Trophoblast cell (in vitro differentiated cells and primary cell): ENCODE results near the gene AQP5.
A peak's percentile ranks its signal among the peaks of the same experiment; 100 is the strongest.

Experiments used
- DNase-seq, 2 donors: peaks; one replicate each; pipeline ENCODE4 v3.0.0-alpha.2; 2016
- H2AFZ ChIP-seq: 2 replicates; pipeline ENCODE4 v1.6.1; 2013; ENCODE audit warnings: low read length, moderate library complexity, mild to moderate bottlenecking; ENCODE audit not compliant: insufficient read depth, poor library complexity
- H2AK5ac ChIP-seq: 2 replicates; pipeline ENCODE4 v1.6.1; 2013; ENCODE audit warnings: mild to moderate bottlenecking, low read length
- H2BK120ac ChIP-seq: 2 replicates; pipeline ENCODE4 v1.6.1; 2013; ENCODE audit warnings: low read length, mild to moderate bottlenecking, moderate library complexity; ENCODE audit not compliant: insufficient read depth, poor library complexity
- H2BK12ac ChIP-seq: 2 replicates; pipeline ENCODE4 v1.6.1; 2013; ENCODE audit warnings: mild to moderate bottlenecking, low read length, moderate library complexity
- H2BK5ac ChIP-seq: 2 replicates; pipeline ENCODE4 v1.6.1; 2013; ENCODE audit warnings: low read length, low read depth, moderate library complexity, mild to moderate bottlenecking; ENCODE audit not compliant: poor library complexity
- H3K14ac ChIP-seq: 2 replicates; pipeline ENCODE4 v1.6.1; 2013; ENCODE audit warnings: mild to moderate bottlenecking, low read length
- H3K18ac ChIP-seq: 2 replicates; pipeline ENCODE4 v1.6.1; 2013; ENCODE audit warnings: mild to moderate bottlenecking, low read length
- H3K23ac ChIP-seq: 2 replicates; pipeline ENCODE4 v1.6.1; 2013; ENCODE audit warnings: low read length
- H3K27ac ChIP-seq: 2 replicates; pipeline ENCODE4 v1.5.1; 2013; ENCODE audit warnings: low read depth, mild to moderate bottlenecking, inconsistent platforms, low read length, moderate library complexity
- H3K27me3 ChIP-seq: 2 replicates; pipeline ENCODE4 v1.6.1; 2013; ENCODE audit warnings: inconsistent platforms, mild to moderate bottlenecking, low read length, moderate library complexity; ENCODE audit not compliant: insufficient read depth
- H3K36me3 ChIP-seq, 2 experiments: 1 replicate in 1 of 2; 2 replicates in 1 of 2; pipeline ENCODE4 v1.6.1; 2013; ENCODE audit warnings: low read length in 2 of 2, mild to moderate bottlenecking in 2 of 2, moderate library complexity in 1 of 2; ENCODE audit not compliant: insufficient read depth in 2 of 2, control insufficient read depth in 1 of 2
- H3K4ac ChIP-seq: 2 replicates; pipeline ENCODE4 v1.6.1; 2013; ENCODE audit warnings: low read depth, mild to moderate bottlenecking, low read length, moderate library complexity
- H3K4me1 ChIP-seq, 2 experiments: 1 replicate in 1 of 2; 2 replicates in 1 of 2; pipeline ENCODE4 v1.6.1; 2013; ENCODE audit warnings: low read length in 2 of 2, mild to moderate bottlenecking in 2 of 2, moderate library complexity in 1 of 2; ENCODE audit not compliant: insufficient read depth in 2 of 2, control insufficient read depth in 1 of 2
- H3K4me2 ChIP-seq: 2 replicates; pipeline ENCODE4 v1.6.1; 2013; ENCODE audit warnings: inconsistent platforms, mild to moderate bottlenecking, low read length, moderate library complexity
- H3K4me3 ChIP-seq: 2 replicates; pipeline ENCODE4 v1.5.1; 2013; ENCODE audit warnings: mild to moderate bottlenecking, low read depth, low read length, inconsistent platforms
- H3K79me1 ChIP-seq: one replicate; pipeline ENCODE4 v1.6.1; 2013; ENCODE audit warnings: low read length
- H3K79me2 ChIP-seq: 2 replicates; pipeline ENCODE4 v1.6.1; 2013; ENCODE audit warnings: low read length, mild to moderate bottlenecking; ENCODE audit not compliant: control insufficient read depth, insufficient read depth, poor library complexity
- H3K9ac ChIP-seq: 2 replicates; pipeline ENCODE4 v1.6.1; 2013; ENCODE audit warnings: mild to moderate bottlenecking, low read length
- H3K9me3 ChIP-seq: 2 replicates; pipeline ENCODE4 v1.6.1; 2013; ENCODE audit warnings: low read depth, mild to moderate bottlenecking, control low read depth, inconsistent platforms, low read length; ENCODE audit not compliant: insufficient read depth
- H4K12ac ChIP-seq: 2 replicates; pipeline ENCODE4 v1.6.1; 2013; ENCODE audit warnings: low read depth, mild to moderate bottlenecking, low read length, moderate library complexity
- H4K8ac ChIP-seq: 2 replicates; pipeline ENCODE4 v1.6.1; 2013; ENCODE audit warnings: low read depth, mild to moderate bottlenecking, low read length, moderate library complexity
- H4K91ac ChIP-seq: one replicate; pipeline ENCODE4 v1.6.1; 2013; ENCODE audit warnings: low read depth, mild to moderate bottlenecking, low read length, moderate library complexity
- WGBS: extraction: QIAGEN DNeasy Blood & Tissue Kit; methylation state at CpG from one replicate; pipeline ENCODE4 v1.1.7; 2013; ENCODE audit warnings: missing lambda C conversion rate; ENCODE audit not compliant: insufficient read length, insufficient coverage; ENCODE audit errors: extremely low coverage; 5-methylcytosine and 5-hydroxymethylcytosine counted together

The AQP5 gene

GRCh38 chr12:49930515-49931288 lies 31.0 kb upstream of the AQP5 start:
- WGBS = no CpG with 5 or more reads among the region's 3 CpGs
- H4K12ac ChIP-seq = no peak overlapping the region
- no peak overlapping the region for H3K4me2 ChIP-seq
- no peak overlapping the region for H3K14ac ChIP-seq
- H2BK5ac ChIP-seq = no peak overlapping the region
- no peak overlapping the region for H3K18ac ChIP-seq
- no peaks in the 10 kb centered on the region for H3K79me1 ChIP-seq
- H3K9ac ChIP-seq = no peak overlapping the region
- no peak overlapping the region for H4K8ac ChIP-seq
- no peak overlapping the region for H4K91ac ChIP-seq
- H2BK12ac ChIP-seq = no peak overlapping the region
- H3K9me3 ChIP-seq = peaks cover 3% of the 10 kb centered on the region
- H3K79me2 ChIP-seq = no peaks in the 10 kb centered on the region
- DNase-seq = peak; percentile 32 to 56
- H2BK120ac ChIP-seq = no peak overlapping the region
- no peak overlapping the region for H3K4me3 ChIP-seq
- no peaks in the 10 kb centered on the region for H3K36me3 ChIP-seq
- H3K27me3 ChIP-seq = no peaks in the 10 kb centered on the region
- H2AK5ac ChIP-seq = no peak overlapping the region
- H3K4me1 ChIP-seq = no peaks in the 10 kb centered on the region
- no peak overlapping the region for H2AFZ ChIP-seq
- no peak overlapping the region for H3K23ac ChIP-seq
- H3K4ac ChIP-seq = no peak overlapping the region
- no peak overlapping the region for H3K27ac ChIP-seq

GRCh38 chr12:49932023-49932422 lies 29.6 kb upstream of the AQP5 start:
- no peaks in the 10 kb centered on the region for H3K4me1 ChIP-seq
- no peak overlapping the region for H2AFZ ChIP-seq
- no CpG with 5 or more reads among the region's 7 CpGs for WGBS
- no peak overlapping the region for H4K8ac ChIP-seq
- no peak overlapping the region for H2BK12ac ChIP-seq
- H4K12ac ChIP-seq = no peak overlapping the region
- no peaks in the 10 kb centered on the region for H3K79me1 ChIP-seq
- no peaks in the 10 kb centered on the region for H3K27me3 ChIP-seq
- H4K91ac ChIP-seq = no peak overlapping the region
- H3K36me3 ChIP-seq = no peaks in the 10 kb centered on the region
- no peak overlapping the region for H3K9ac ChIP-seq
- H3K4me2 ChIP-seq = no peak overlapping the region
- no peak overlapping the region for H3K14ac ChIP-seq
- no peak overlapping the region for H3K23ac ChIP-seq
- H3K4me3 ChIP-seq = no peak overlapping the region
- H3K18ac ChIP-seq = no peak overlapping the region
- no peak for DNase-seq
- no peak overlapping the region for H3K27ac ChIP-seq
- H3K4ac ChIP-seq = no peak overlapping the region
- H2AK5ac ChIP-seq = no peak overlapping the region
- H3K9me3 ChIP-seq = peaks cover 3% of the 10 kb centered on the region
- no peaks in the 10 kb centered on the region for H3K79me2 ChIP-seq
- H2BK120ac ChIP-seq = no peak overlapping the region
- no peak overlapping the region for H2BK5ac ChIP-seq

- Histone ChIP-seq H3K18ac (no peak overlapping the region), H3K14ac (no peak overlapping the region), H2AFZ (no peak overlapping the region), H2BK12ac (no peak overlapping the region), H3K9me3 (peaks cover 3% of the 10 kb centered on the region), H2AK5ac (no peak overlapping the region), H3K27ac (no peak overlapping the region), H3K4ac (no peak overlapping the region), H3K79me2 (no peaks in the 10 kb centered on the region), H2BK5ac (no peak overlapping the region), H4K8ac (no peak overlapping the region), H3K4me3 (no peak overlapping the region), H3K4me2 (no peak overlapping the region), H3K4me1 (no peaks in the 10 kb centered on the region), H3K79me1 (no peaks in the 10 kb centered on the region), H4K91ac (no peak overlapping the region), H4K12ac (no peak overlapping the region), H3K27me3 (no peaks in the 10 kb centered on the region), H3K23ac (no peak overlapping the region), H3K36me3 (no peaks in the 10 kb centered on the region), H2BK120ac (no peak overlapping the region), H3K9ac (no peak overlapping the region)
- no CpG with 5 or more reads among the region's 8 CpGs for WGBS
- no peak for DNase-seq
These were observed 29.0 kb upstream of the AQP5 start for GRCh38 chr12:49932533-49933130.

- DNase-seq = no peak
- WGBS = no CpG with 5 or more reads among the region's 5 CpGs
- Histone ChIP-seq H4K8ac (no peak overlapping the region), H3K18ac (no peak overlapping the region), H2BK5ac (no peak overlapping the region), H2AFZ (no peak overlapping the region), H3K27ac (no peak overlapping the region), H2BK120ac (no peak overlapping the region), H3K9ac (no peak overlapping the region), H3K23ac (no peak overlapping the region), H2BK12ac (no peak overlapping the region), H3K27me3 (no peaks in the 10 kb centered on the region), H3K36me3 (no peaks in the 10 kb centered on the region), H3K4me1 (no peaks in the 10 kb centered on the region), H3K4ac (no peak overlapping the region), H3K9me3 (peaks cover 3% of the 10 kb centered on the region), H3K4me3 (no peak overlapping the region), H3K14ac (no peak overlapping the region), H4K12ac (no peak overlapping the region), H3K4me2 (no peak overlapping the region), H3K79me1 (no peaks in the 10 kb centered on the region), H3K79me2 (no peaks in the 10 kb centered on the region), H4K91ac (no peak overlapping the region), H2AK5ac (no peak overlapping the region)
These were observed 27.9 kb upstream of the AQP5 start for GRCh38 chr12:49933796-49934195.
